IMR-90 (cell line): ENCODE measurements around the gene LDLRAD4. TPM values are rescaled to one million over a fixed set of nuclear protein-coding genes. Genes with fewer than 3 reads are reported as not detected.

ENCODE experiments used
- ATAC-seq: fragments of 200-7000 bp; cut with Tn5 transposase; 2 replicates; pipeline ENCODE4 v1.9.1; 2020; ENCODE audit warnings: low read depth, mild to moderate bottlenecking, moderate library complexity
- BruUV-seq: library from RNA; stranded (reverse); fragments of 400-500 nt; replicated peaks from 2 replicates; lab custom pipeline; 2021; lab: Mats Ljungman, UMichigan
- CTCF ChIA-PET: fragments of 300-600 bp; formaldehyde crosslinking; extraction: SDS; loops from one replicate; lab custom pipeline; 2021; ENCODE audit warnings: antibody characterized with exemption; lab: Yijun Ruan, JAX
- POLR2A ChIA-PET: fragments of 300-600 bp; sonication (Branson Sonifier 250); formaldehyde crosslinking; loops from one replicate; lab custom pipeline; 2022; ENCODE audit warnings: antibody characterized with exemption; ENCODE audit not compliant: unreplicated experiment; lab: Charles Lee
- DNase-seq: peaks from one replicate; pipeline ENCODE4 v3.0.0; 2013
- H2AFZ ChIP-seq: replicated peaks from 2 replicates; pipeline ENCODE3; 2013; ENCODE audit warnings: low read length, mild to moderate bottlenecking; ENCODE audit not compliant: poor library complexity
- H2AK5ac ChIP-seq: 2 replicates; pipeline ENCODE4 v1.6.1; 2013; ENCODE audit warnings: low read depth, low read length, inconsistent platforms
- H2AK9ac ChIP-seq: replicated peaks from 2 replicates; pipeline ENCODE3; 2013; ENCODE audit warnings: mild to moderate bottlenecking, low read depth, low read length, moderate library complexity; ENCODE audit not compliant: poor library complexity
- H2BK120ac ChIP-seq: 2 replicates; pipeline ENCODE4 v1.6.1; 2013; ENCODE audit warnings: low read depth, low read length, inconsistent platforms
- H2BK15ac ChIP-seq: 3 replicates; pipeline ENCODE4 v1.6.1; 2013; ENCODE audit warnings: low read depth, low read length, inconsistent platforms
- H2BK20ac ChIP-seq: 2 replicates; pipeline ENCODE4 v1.6.1; 2013; ENCODE audit warnings: low read depth, mild to moderate bottlenecking, inconsistent platforms, low read length, moderate library complexity
- H2BK5ac ChIP-seq: 2 replicates; pipeline ENCODE4 v1.6.1; 2013; ENCODE audit warnings: mild to moderate bottlenecking, low read depth, low read length, inconsistent platforms; ENCODE audit not compliant: poor library complexity, severe bottlenecking
- H3K14ac ChIP-seq: replicated peaks from 2 replicates; pipeline ENCODE4 v1.6.1; 2013; ENCODE audit warnings: low read depth, low read length, inconsistent platforms
- H3K18ac ChIP-seq: 2 replicates; pipeline ENCODE4 v1.6.1; 2013; ENCODE audit warnings: low read depth, low read length, control low read depth
- H3K23ac ChIP-seq: 2 replicates; pipeline ENCODE4 v1.6.1; 2013; ENCODE audit warnings: low read depth, low read length, inconsistent platforms
- H3K27ac ChIP-seq: 2 replicates; pipeline ENCODE4 v1.5.1; 2013; ENCODE audit warnings: mild to moderate bottlenecking, control low read depth, low read length; ENCODE audit not compliant: insufficient read depth
- H3K27me3 ChIP-seq: 2 replicates; pipeline ENCODE4 v1.6.1; 2013; ENCODE audit warnings: low read length; ENCODE audit not compliant: control insufficient read depth, insufficient read depth
- H3K36me3 ChIP-seq: 2 replicates; pipeline ENCODE4 v1.6.1; 2013; ENCODE audit warnings: low read length, mixed read lengths; ENCODE audit not compliant: control insufficient read depth, insufficient read depth
- H3K4ac ChIP-seq: 2 replicates; pipeline ENCODE4 v1.6.1; 2013; ENCODE audit warnings: low read depth, low read length, inconsistent platforms
- H3K4me1 ChIP-seq: 2 replicates; pipeline ENCODE4 v1.6.1; 2013; ENCODE audit warnings: low read length, mixed read lengths; ENCODE audit not compliant: control insufficient read depth, insufficient read depth
- H3K4me2 ChIP-seq: 2 replicates; pipeline ENCODE4 v1.6.1; 2013; ENCODE audit warnings: low read depth, mild to moderate bottlenecking, control low read depth, low read length, moderate library complexity
- H3K4me3 ChIP-seq: 2 replicates; pipeline ENCODE4 v1.5.1; 2013; ENCODE audit warnings: low read depth, mild to moderate bottlenecking, control low read depth, low read length, moderate library complexity; ENCODE audit not compliant: insufficient read depth
- H3K56ac ChIP-seq: 2 replicates; pipeline ENCODE4 v1.6.1; 2013; ENCODE audit warnings: low read length, inconsistent platforms; ENCODE audit not compliant: insufficient read depth; ENCODE audit errors: extremely low read depth
- H3K79me1 ChIP-seq, 2 experiments: 2 replicates each; pipeline ENCODE4 v1.6.1; 2013; ENCODE audit warnings: low read length in 2 of 2, inconsistent platforms in 1 of 2, low read depth in 1 of 2
- H3K9ac ChIP-seq: 2 replicates; pipeline ENCODE4 v1.6.1; 2013; ENCODE audit warnings: low read depth, low read length, control low read depth
- H3K9me1 ChIP-seq: 2 replicates; pipeline ENCODE4 v1.6.1; 2013; ENCODE audit warnings: low read length, inconsistent platforms; ENCODE audit not compliant: insufficient read depth
- H3K9me3 ChIP-seq: 2 replicates; pipeline ENCODE4 v1.6.1; 2013; ENCODE audit warnings: low read length; ENCODE audit not compliant: control insufficient read depth, insufficient read depth
- H4K20me1 ChIP-seq: 2 replicates; pipeline ENCODE4 v1.6.1; 2013; ENCODE audit warnings: low read length, inconsistent platforms; ENCODE audit not compliant: insufficient read depth
- H4K5ac ChIP-seq: 2 replicates; pipeline ENCODE4 v1.6.1; 2013; ENCODE audit warnings: mild to moderate bottlenecking, low read depth, low read length, control low read depth
- H4K8ac ChIP-seq, 2 experiments: 2 replicates each; pipeline ENCODE4 v1.6.1; 2013; ENCODE audit warnings: low read depth in 2 of 2, low read length in 2 of 2, control low read depth in 1 of 2, inconsistent platforms in 1 of 2
- H4K91ac ChIP-seq: 2 replicates; pipeline ENCODE4 v1.6.1; 2013; ENCODE audit warnings: low read depth, low read length, inconsistent platforms; ENCODE audit not compliant: insufficient read depth
- CHD1 ChIP-seq: IDR thresholded peaks from 2 replicates; pipeline ENCODE4 v1.6.1; 2012; ENCODE audit warnings: low read depth, low read length, improper control_type of control experiment
- FOS ChIP-seq: fragments of 150-350 bp; IDR thresholded peaks from 2 replicates; pipeline ENCODE4 v1.6.1; 2016; ENCODE audit warnings: low read depth, low read length
- MAZ ChIP-seq: IDR thresholded peaks from 2 replicates; pipeline ENCODE4 v1.6.1; 2012; ENCODE audit warnings: low read depth, mild to moderate bottlenecking, low read length, improper control_type of control experiment, moderate library complexity, borderline replicate concordance
- POLR2A ChIP-seq: IDR thresholded peaks from 2 replicates; pipeline ENCODE4 v1.6.1; 2012; ENCODE audit warnings: mild to moderate bottlenecking, low read depth, low read length
- RCOR1 ChIP-seq: IDR thresholded peaks from 2 replicates; pipeline ENCODE4 v1.6.1; 2012; ENCODE audit warnings: mild to moderate bottlenecking, low read length, improper control_type of control experiment; ENCODE audit not compliant: insufficient replicate concordance
- SMC3 ChIP-seq: fragments of 150-350 bp; IDR thresholded peaks from 2 replicates; pipeline ENCODE4 v1.6.1; 2016; ENCODE audit warnings: low read depth, mild to moderate bottlenecking, antibody characterized with exemption, low read length, moderate library complexity
- USF2 ChIP-seq: fragments of 150-350 bp; IDR thresholded peaks from 2 replicates; pipeline ENCODE4 v1.6.1; 2017; ENCODE audit warnings: mild to moderate bottlenecking, antibody characterized with exemption, low read length, low read depth
- WGBS, 2 experiments: methylation state at CpG; one replicate each; pipeline versions ENCODE4 v1.1.5 to v1.1.7; 2013; ENCODE audit warnings: missing lambda C conversion rate in 2 of 2; ENCODE audit not compliant: insufficient read length in 1 of 2; ENCODE audit errors: extremely low coverage in 2 of 2; 5-methylcytosine and 5-hydroxymethylcytosine counted together
- dilution Hi-C: fragments of 300-500 bp; cut with HindIII; formaldehyde crosslinking; loops from one replicate; pipeline ENCODE4 v1.14.3; 2018; ENCODE audit warnings: low sequenced_read_pairs; ENCODE audit not compliant: unreplicated experiment
- in situ Hi-C: fragments of 300-500 bp; cut with MboI; formaldehyde crosslinking; loops from 3 replicates; pipeline ENCODE4 v1.14.3; 2019; ENCODE audit warnings: low sequenced_read_pairs, inconsistent platforms, mixed read lengths
- intact Hi-C: fragments of 100-400 bp; cut with micrococcal nuclease; formaldehyde crosslinking; loops from 2 replicates; pipeline ENCODE4 v1.10.0; 2022
- polyA plus RNA-seq, 3 experiments: library from polyadenylated mRNA; depleted of rRNA; stranded (reverse); fragments of >200 nt; gene quantifications; 2 replicates each; pipeline ENCODE4 v1.2.3, GENCODE V29; 2012; ENCODE audit warnings: low replicate concordance in 1 of 3
- total RNA-seq: library from RNA; depleted of rRNA; stranded (reverse); fragments of >200 nt; gene quantifications from 2 replicates; pipeline ENCODE4 v1.2.3, GENCODE V29; 2012

Gene LDLRAD4
- total and polyA plus RNA-seq, 2 of the 4 experiments (the other 2 are of a cell fraction) = not detected

- Histone ChIP-seq H3K4me1 (no peaks in the 10 kb centered on the region), H2AFZ (no peak overlapping the region), H4K5ac (no peak overlapping the region), H3K27me3 (no peaks in the 10 kb centered on the region), H4K8ac (no peak overlapping the region), H3K4me3 (no peak overlapping the region), H3K23ac (no peak overlapping the region), H4K20me1 (no peaks in the 10 kb centered on the region), H3K9ac (no peak overlapping the region), H2BK20ac (no peak overlapping the region), H3K4ac (no peak overlapping the region), H2BK15ac (no peak overlapping the region), H2BK5ac (no peak overlapping the region), H3K56ac (no peak overlapping the region), H2AK9ac (no peak overlapping the region), H2AK5ac (no peak overlapping the region), H3K9me1 (0 out of 2 replicates have a peak, but pooled peaks cover 3% of the 10 kb centered on the region), H3K9me3 (no peaks in the 10 kb centered on the region), H4K91ac (no peak overlapping the region), H3K36me3 (no peaks in the 10 kb centered on the region), H3K18ac (no peak overlapping the region), H3K79me1 (no peaks in the 10 kb centered on the region), H3K27ac (no peak overlapping the region), H3K14ac (no peak overlapping the region), H3K4me2 (no peak overlapping the region), H2BK120ac (no peak overlapping the region)
- intact Hi-C loops = loop anchor here (5.0 kb wide), 1 partner anchor 130 kb away; no protein-coding TSS in a partner anchor
- 84% methylated on average over 14 of the region's 14 CpGs; no CpG with 5 or more reads in 1 of the 2 experiments for WGBS, 2 experiments
- BruUV-seq = no TSS peak
- DNase-seq (no peak), ATAC-seq (no peak)
- ChIA-PET POLR2A (no interaction called here), CTCF (no interaction called here)
- dilution Hi-C loops = no loop called here
- in situ Hi-C loops = no loop called here
- TF ChIP-seq FOS = no peak
- TF ChIP-seq POLR2A = no peak
- no peak for TF ChIP-seq MAZ
- TF ChIP-seq RCOR1 = no peak
- no peak for TF ChIP-seq CHD1
- TF ChIP-seq USF2 = no peak
- no peak for TF ChIP-seq SMC3
These were observed 158.3 kb downstream of the LDLRAD4 start for GRCh38 chr18:13376841-13377351.
